SIG-M5 treated with dmso at 0.1 percent for 504 hours (cell line): ENCODE results near the gene CCDC88B.

Experiments used
- DNase-seq: peaks from one replicate; lab custom pipeline; 2025; ENCODE audit not compliant: unreplicated experiment; lab: John Stamatoyannopoulos, UW

CCDC88B gene

GRCh38 chr11:64358907-64359711, 19.1 kb downstream of the CCDC88B start, which contains the start of gene RPS6KA4:
TSS of gene RPS6KA4 (plus strand) at chr11:64359162. CDS start at chr11:64359236, 74 bp downstream.
- DNase-seq = peak; percentile 20

GRCh38 chr11:64359712-64360445, 19.9 kb downstream of the CCDC88B start:
- no peak for DNase-seq

- DNase-seq = no peak
Observed at GRCh38 chr11:64360448-64360921, 20.5 kb downstream of the CCDC88B start.

- no peak for DNase-seq
Observed at GRCh38 chr11:64361659-64362058, 21.7 kb downstream of the CCDC88B start.

- no peak for DNase-seq
Observed at GRCh38 chr11:64362339-64362738, 22.3 kb downstream of the CCDC88B start.

- no peak for DNase-seq
Observed at GRCh38 chr11:64364435-64364834, 24.4 kb downstream of the CCDC88B start.

GRCh38 chr11:64364911-64365310, 24.9 kb downstream of the CCDC88B start:
- DNase-seq = no peak

- no peak for DNase-seq
Observed at GRCh38 chr11:64366751-64367150, 26.7 kb downstream of the CCDC88B start.

GRCh38 chr11:64367931-64368672, 28.1 kb downstream of the CCDC88B start:
- DNase-seq = no peak

- no peak for DNase-seq
Observed at GRCh38 chr11:64368673-64369074, 28.7 kb downstream of the CCDC88B start.

GRCh38 chr11:64369440-64370421, 29.7 kb downstream of the CCDC88B start:
- DNase-seq = no peak

GRCh38 chr11:64371201-64371600, 31.2 kb downstream of the CCDC88B start:
- no peak for DNase-seq

- DNase-seq = no peak
Observed at GRCh38 chr11:64372021-64372420, 32.0 kb downstream of the CCDC88B start.

GRCh38 chr11:64372802-64373597, 33.0 kb downstream of the CCDC88B start:
- DNase-seq = no peak

- DNase-seq = peak; percentile 11
Observed at GRCh38 chr11:64373598-64373974, 33.6 kb downstream of the CCDC88B start.

- DNase-seq = no peak
Observed at GRCh38 chr11:64376071-64376470, 36.1 kb downstream of the CCDC88B start.

- DNase-seq = no peak
Observed at GRCh38 chr11:64378335-64378880, 38.4 kb downstream of the CCDC88B start.

GRCh38 chr11:64379160-64379559, 39.2 kb downstream of the CCDC88B start:
- no peak for DNase-seq
